ENCODE results near the gene MEIS2. TPM values are rescaled to one million over a fixed set of nuclear protein-coding genes. Genes with fewer than 3 reads are reported as not detected.

Gene MEIS2
- total RNA-seq, 1 donor = 73.0 TPM

DNA sequence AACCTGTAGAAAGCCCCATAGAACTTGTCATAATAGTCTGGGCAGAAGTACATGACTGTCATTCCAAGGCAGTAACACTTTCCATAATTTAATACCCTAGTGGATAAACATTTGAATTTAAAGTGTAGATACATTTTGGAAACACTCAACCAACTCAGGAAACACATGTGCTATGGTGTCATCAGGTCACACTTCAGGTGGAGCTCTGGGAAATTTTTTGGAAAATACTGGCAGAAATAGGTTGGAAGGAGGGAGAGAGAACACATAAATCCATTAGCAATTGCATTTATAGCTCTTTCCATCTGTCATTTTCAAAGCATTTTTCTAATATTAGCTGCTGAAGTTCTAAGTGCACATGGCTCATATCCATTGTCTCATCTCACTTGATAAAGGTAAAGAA, 135.7 kb downstream of the MEIS2 start:
- no peak for DNase-seq (ENCODE audit: low read depth)
- TF ChIP-seq, protein P1, sequence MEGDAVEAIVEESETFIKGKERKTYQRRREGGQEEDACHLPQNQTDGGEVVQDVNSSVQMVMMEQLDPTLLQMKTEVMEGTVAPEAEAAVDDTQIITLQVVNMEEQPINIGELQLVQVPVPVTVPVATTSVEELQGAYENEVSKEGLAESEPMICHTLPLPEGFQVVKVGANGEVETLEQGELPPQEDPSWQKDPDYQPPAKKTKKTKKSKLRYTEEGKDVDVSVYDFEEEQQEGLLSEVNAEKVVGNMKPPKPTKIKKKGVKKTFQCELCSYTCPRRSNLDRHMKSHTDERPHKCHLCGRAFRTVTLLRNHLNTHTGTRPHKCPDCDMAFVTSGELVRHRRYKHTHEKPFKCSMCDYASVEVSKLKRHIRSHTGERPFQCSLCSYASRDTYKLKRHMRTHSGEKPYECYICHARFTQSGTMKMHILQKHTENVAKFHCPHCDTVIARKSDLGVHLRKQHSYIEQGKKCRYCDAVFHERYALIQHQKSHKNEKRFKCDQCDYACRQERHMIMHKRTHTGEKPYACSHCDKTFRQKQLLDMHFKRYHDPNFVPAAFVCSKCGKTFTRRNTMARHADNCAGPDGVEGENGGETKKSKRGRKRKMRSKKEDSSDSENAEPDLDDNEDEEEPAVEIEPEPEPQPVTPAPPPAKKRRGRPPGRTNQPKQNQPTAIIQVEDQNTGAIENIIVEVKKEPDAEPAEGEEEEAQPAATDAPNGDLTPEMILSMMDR (IDR thresholded peaks at IDR 0.05; ENCODE audit: insufficient read depth, low read depth, low read length) = no peak

DNA sequence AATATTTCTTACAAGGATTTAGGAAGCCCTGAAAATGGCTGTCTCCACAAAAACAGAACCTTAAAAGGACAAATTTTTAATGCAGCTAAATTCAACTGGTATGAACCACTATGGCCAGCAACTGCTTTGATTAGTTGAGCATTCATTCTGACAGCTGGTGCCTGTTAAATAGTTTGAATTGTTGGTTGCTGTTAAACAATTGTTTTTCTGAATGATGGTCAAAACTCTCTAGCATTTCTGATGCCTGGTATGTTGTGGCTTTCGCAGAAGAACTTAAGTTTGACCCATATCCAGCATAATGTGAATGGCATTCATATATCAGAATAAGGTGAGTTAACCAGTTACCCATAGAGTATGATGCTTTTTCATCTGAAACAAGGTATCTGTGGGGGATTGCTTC, 138.4 kb downstream of the MEIS2 start:
- no peak overlapping the region for H3K4me3 ChIP-seq (ENCODE audit: low read depth, low read length)
- DNase-seq (ENCODE audit: low read depth) = no peak
- TF ChIP-seq, protein P1 (IDR thresholded peaks at IDR 0.05; ENCODE audit: insufficient read depth, low read depth, low read length) = no peak

More for the DNA sequence above, 135.7 kb downstream of the MEIS2 start:
- H3K4me3 ChIP-seq (ENCODE audit: low read depth, low read length) = no peak overlapping the region

DNA sequence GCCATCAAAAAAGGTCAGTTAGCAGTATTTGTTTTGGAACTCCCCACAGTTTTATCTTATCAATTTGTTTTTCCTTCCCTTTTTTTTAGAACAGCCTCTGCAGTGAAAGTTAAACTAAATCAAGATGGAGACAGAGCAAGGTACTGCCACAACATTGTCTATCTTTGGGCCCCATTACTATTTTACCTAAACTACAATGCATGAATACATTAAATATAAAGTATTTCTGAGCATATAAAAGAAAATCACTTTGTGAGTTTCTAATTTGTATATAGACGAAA, 139.5 kb downstream of the MEIS2 start:
- no peak for DNase-seq (ENCODE audit: low read depth)
- no peak overlapping the region for H3K4me3 ChIP-seq (ENCODE audit: low read depth, low read length)
- TF ChIP-seq, protein P1 (IDR thresholded peaks at IDR 0.05; ENCODE audit: insufficient read depth, low read depth, low read length) = no peak

DNA sequence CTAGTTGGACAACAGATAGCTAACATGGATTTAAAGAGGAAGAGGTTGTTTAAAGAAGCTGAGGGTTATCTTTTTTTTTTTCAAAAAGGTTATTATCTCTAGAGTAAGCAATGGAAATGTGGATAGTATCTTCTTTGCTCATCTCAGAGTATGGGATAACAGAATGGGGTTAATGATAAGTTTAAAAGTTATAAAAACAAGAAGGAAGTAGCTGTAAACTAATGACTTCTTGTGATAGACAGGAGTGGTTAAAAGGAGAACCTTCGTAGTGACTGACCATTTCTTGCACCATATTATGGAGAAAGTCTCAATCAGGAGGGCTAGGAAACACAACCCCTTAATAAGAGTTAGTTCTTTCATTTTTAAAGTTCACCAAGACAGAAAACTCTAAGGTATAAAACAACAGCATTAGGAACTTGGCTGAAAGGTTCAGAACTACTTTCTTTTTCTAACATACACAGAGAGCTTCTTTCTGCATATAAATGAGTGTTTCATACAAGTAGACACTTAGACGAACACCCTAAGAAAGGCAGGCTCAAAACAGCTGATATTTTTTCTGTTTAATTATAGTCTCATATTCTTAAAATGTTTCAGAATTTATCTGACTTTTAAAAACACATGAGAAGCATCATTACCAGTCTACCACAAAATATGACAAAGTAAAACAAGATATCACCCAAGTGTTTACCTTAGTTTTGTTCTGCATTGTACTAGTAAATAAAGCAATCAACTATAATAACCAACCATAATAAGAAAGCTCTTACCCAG, 140.0 kb downstream of the MEIS2 start:
- no peak overlapping the region for H3K4me3 ChIP-seq (ENCODE audit: low read depth, low read length)

DNA sequence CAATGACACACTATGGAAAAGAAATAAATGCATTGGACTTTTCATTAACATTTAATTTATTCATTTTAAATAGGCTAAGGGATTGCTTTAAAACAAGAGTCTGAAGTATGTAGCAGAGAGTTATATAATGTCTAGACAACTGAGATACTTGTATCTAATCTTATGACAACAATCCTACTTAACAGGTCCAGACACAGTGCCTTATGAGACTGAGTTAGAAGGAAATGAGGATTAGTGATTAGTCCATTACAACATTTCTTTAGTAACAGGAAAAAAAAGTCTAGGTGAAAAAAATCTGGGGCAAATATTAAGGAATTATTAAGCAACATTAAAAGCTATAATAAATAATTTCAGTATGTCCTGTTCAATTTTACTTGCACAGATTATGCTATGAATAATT, 140.6 kb downstream of the MEIS2 start:
- peak; percentile 74 for DNase-seq (ENCODE audit: low read depth)
- TF ChIP-seq, protein P1 (IDR thresholded peaks at IDR 0.05; ENCODE audit: insufficient read depth, low read depth, low read length) = no peak
- no peak overlapping the region for H3K4me3 ChIP-seq (ENCODE audit: low read depth, low read length)

More for the DNA sequence above, 140.0 kb downstream of the MEIS2 start:
- TF ChIP-seq, protein P1 (IDR thresholded peaks at IDR 0.05; ENCODE audit: insufficient read depth, low read depth, low read length) = no peak
- DNase-seq (ENCODE audit: low read depth) = peak; percentile 43

DNA sequence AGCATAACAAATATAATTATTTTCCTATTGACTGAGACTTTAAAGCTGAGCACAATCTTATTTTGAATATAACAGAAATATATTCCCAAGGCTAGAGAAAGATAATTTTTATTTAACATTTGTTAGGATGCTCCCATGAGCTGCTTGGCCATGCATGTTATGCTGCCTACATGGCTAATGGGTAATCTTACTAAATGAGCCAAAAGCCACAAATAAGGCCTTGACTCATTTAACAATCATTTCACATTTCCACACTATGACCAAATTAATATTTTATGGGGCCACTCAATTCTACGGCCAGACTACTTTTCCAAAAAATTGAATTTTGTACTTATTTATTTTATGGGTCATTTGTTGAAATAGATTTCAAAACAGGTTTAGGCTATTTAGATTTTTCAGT, 141.7 kb downstream of the MEIS2 start:
- no peak overlapping the region for H3K4me3 ChIP-seq (ENCODE audit: low read depth, low read length)
- no peak for DNase-seq (ENCODE audit: low read depth)
- TF ChIP-seq, protein P1 (IDR thresholded peaks at IDR 0.05; ENCODE audit: insufficient read depth, low read depth, low read length) = no peak

DNA sequence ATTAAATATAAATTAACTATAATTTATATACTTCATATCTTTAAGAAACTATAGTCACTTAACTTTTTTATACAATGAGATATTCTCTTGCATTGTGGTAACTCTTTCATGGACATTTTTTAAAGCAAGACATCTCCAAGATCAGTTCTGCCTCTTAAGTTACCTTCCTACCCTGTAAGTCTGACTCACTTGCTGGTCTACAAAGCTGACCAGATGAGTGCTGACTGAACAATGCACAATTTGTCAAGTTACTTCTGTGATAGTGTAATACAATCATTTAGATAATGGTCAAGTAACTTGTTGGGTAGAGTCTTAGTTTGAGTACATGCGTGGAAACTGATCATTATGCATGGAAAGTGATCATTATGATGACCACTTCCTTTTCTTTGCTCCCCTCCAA, 145.9 kb downstream of the MEIS2 start:
- no peak for DNase-seq (ENCODE audit: low read depth)
- TF ChIP-seq, protein P1 (IDR thresholded peaks at IDR 0.05; ENCODE audit: insufficient read depth, low read depth, low read length) = no peak
- no peak overlapping the region for H3K4me3 ChIP-seq (ENCODE audit: low read depth, low read length)

Measured in fibroblast of villous mesenchyme (primary cell).